DND-41 (cell line): Measurements from ENCODE around the gene RPS28.

Source experiments
- ATAC-seq: fragments of 200-7000 bp; cut with Tn5 transposase; 3 replicates; pipeline ENCODE4 v1.9.1; 2021; ENCODE audit warnings: low read depth; ENCODE audit not compliant: insufficient read depth
- DNase-seq: peaks from one replicate; pipeline ENCODE4 v3.0.0-alpha.2; 2020
- H2AFZ ChIP-seq: 2 replicates; pipeline ENCODE4 v1.6.0; 2012; ENCODE audit warnings: low read depth, low read length
- H3K27ac ChIP-seq: 2 replicates; pipeline ENCODE4 v1.5.1; 2012; ENCODE audit warnings: low read length, inconsistent platforms
- H3K27me3 ChIP-seq: fragments of 200-600 bp; sonication (generic); 2 replicates; pipeline ENCODE4 v1.6.0; 2012; ENCODE audit warnings: low read length, mild to moderate bottlenecking, inconsistent platforms; ENCODE audit not compliant: insufficient read depth, poor library complexity
- H3K36me3 ChIP-seq: 2 replicates; pipeline ENCODE4 v1.5.1; 2012; ENCODE audit warnings: low read length, inconsistent platforms; ENCODE audit not compliant: insufficient read depth
- H3K4me1 ChIP-seq: 2 replicates; pipeline ENCODE4 v1.5.1; 2012; ENCODE audit warnings: mild to moderate bottlenecking, low read length; ENCODE audit not compliant: insufficient read depth
- H3K4me2 ChIP-seq: 2 replicates; pipeline ENCODE4 v1.6.0; 2012; ENCODE audit warnings: mild to moderate bottlenecking, moderate library complexity, low read length, inconsistent platforms; ENCODE audit not compliant: insufficient read depth
- H3K4me3 ChIP-seq, 2 experiments: fragments of 200-600 bp in 1 of 2; shearing (Covaris generic) in 1 of 2; 2 replicates each; pipeline ENCODE4 v1.5.1; 2012 to 2016; ENCODE audit warnings: inconsistent platforms in 2 of 2, low read length in 2 of 2, mild to moderate bottlenecking in 2 of 2, low read depth in 1 of 2, moderate library complexity in 1 of 2
- H3K79me2 ChIP-seq: 2 replicates; pipeline ENCODE4 v1.6.0; 2012; ENCODE audit warnings: low read length, inconsistent platforms; ENCODE audit not compliant: insufficient read depth
- H3K9ac ChIP-seq: 2 replicates; pipeline ENCODE4 v1.6.0; 2012; ENCODE audit warnings: low read depth, mild to moderate bottlenecking, inconsistent platforms, low read length, moderate library complexity
- H3K9me3 ChIP-seq: 2 replicates; pipeline ENCODE4 v1.5.1; 2012; ENCODE audit warnings: low read length, moderate library complexity, mild to moderate bottlenecking, inconsistent platforms; ENCODE audit not compliant: insufficient read depth, severe bottlenecking
- H4K20me1 ChIP-seq: 2 replicates; pipeline ENCODE4 v1.6.0; 2012; ENCODE audit warnings: low read length; ENCODE audit not compliant: insufficient read depth
- CTCF ChIP-seq: IDR thresholded peaks from 2 replicates; pipeline ENCODE4 v1.5.1; 2012; ENCODE audit warnings: borderline replicate concordance, low read length, moderate library complexity, mild to moderate bottlenecking; ENCODE audit not compliant: poor library complexity, severe bottlenecking; ENCODE audit errors: extremely low read depth
- EZH2 ChIP-seq: IDR thresholded peaks from 3 replicates; pipeline ENCODE4 v1.6.1; 2012; ENCODE audit warnings: borderline replicate concordance, low read depth, mild to moderate bottlenecking, moderate library complexity, low read length, inconsistent platforms; ENCODE audit not compliant: severe bottlenecking

RPS28 gene

GRCh38 chr19:8306235-8307054, 14.9 kb upstream of the RPS28 start:
- peaks cover 53% of the 10 kb centered on the region for H3K79me2 ChIP-seq
- no peak overlapping the region for H2AFZ ChIP-seq
- peak overlapping the region in 1 of 2 experiments; percentile 71; a peak in 2 of 4 replicates for H3K4me3 ChIP-seq
- ATAC-seq (no peak), DNase-seq (peak; percentile 6)
- H3K4me1 ChIP-seq = peaks cover 52% of the 10 kb centered on the region
- TF ChIP-seq CTCF (no peak), EZH2 (no peak)
- peak overlapping the region; percentile 77 for H3K9ac ChIP-seq
- H3K36me3 ChIP-seq = peaks cover 63% of the 10 kb centered on the region
- no peaks in the 10 kb centered on the region for H3K27me3 ChIP-seq
- peaks cover 5% of the 10 kb centered on the region for H4K20me1 ChIP-seq
- H3K4me2 ChIP-seq = peak overlapping the region; percentile 97
- peak overlapping the region; percentile 87; the same call in 1 of the 2 replicates for H3K27ac ChIP-seq
- no peaks in the 10 kb centered on the region for H3K9me3 ChIP-seq

GRCh38 chr19:8307400-8307964, 13.8 kb upstream of the RPS28 start:
- peak; percentile 4; the same call in 1 of the 3 replicates for ATAC-seq
- peaks cover 53% of the 10 kb centered on the region for H3K79me2 ChIP-seq
- TF ChIP-seq EZH2 = no peak
- TF ChIP-seq CTCF = no peak
- peak overlapping the region; percentile 87 for H3K27ac ChIP-seq
- H3K9me3 ChIP-seq = no peaks in the 10 kb centered on the region
- peak; percentile 34 for DNase-seq
- H3K9ac ChIP-seq = peak overlapping the region; percentile 77
- peaks cover 5% of the 10 kb centered on the region for H4K20me1 ChIP-seq
- H3K4me3 ChIP-seq = peak overlapping the region; percentile 57 to 71; a peak in 3 of 4 replicates
- peaks cover 52% of the 10 kb centered on the region for H3K4me1 ChIP-seq
- peak overlapping the region; percentile 97 for H3K4me2 ChIP-seq
- H3K36me3 ChIP-seq = peaks cover 64% of the 10 kb centered on the region
- H3K27me3 ChIP-seq = no peaks in the 10 kb centered on the region
- H2AFZ ChIP-seq = peak overlapping the region; percentile 77

- peaks cover 58% of the 10 kb centered on the region for H3K36me3 ChIP-seq
- H3K4me2 ChIP-seq = peak within 1 kb of the TSS; percentile 97
- H3K4me1 ChIP-seq = peaks cover 52% of the 10 kb centered on the region
- H3K79me2 ChIP-seq = peaks cover 53% of the 10 kb centered on the region
- H4K20me1 ChIP-seq = peaks cover 5% of the 10 kb centered on the region
- peak; percentile 89 for ATAC-seq
- DNase-seq = peak; percentile 93
- H3K9me3 ChIP-seq = no peaks in the 10 kb centered on the region
- peak within 1 kb of the TSS; percentile 77 for H3K9ac ChIP-seq
- peak within 1 kb of the TSS; percentile 87 for H3K27ac ChIP-seq
- no peaks in the 10 kb centered on the region for H3K27me3 ChIP-seq
- no peak for TF ChIP-seq EZH2
- no peak for TF ChIP-seq CTCF
- H2AFZ ChIP-seq = peak within 1 kb of the TSS; percentile 77
- peak within 1 kb of the TSS; percentile 57 to 71; a peak in 3 of 4 replicates for H3K4me3 ChIP-seq
These were observed 13.1 kb upstream of the RPS28 start, which contains the start of gene CD320 for GRCh38 chr19:8307965-8308866. CD320 (minus strand) TSS chr19:8308358; CDS start chr19:8308290, 68 bp downstream.
